GM12801 (cell line): ENCODE results near the gene TRIM31.

Experiments
- CTCF ChIP-seq: IDR thresholded peaks from one replicate; pipeline ENCODE4 v1.5.1; 2011; ENCODE audit warnings: control low read depth; ENCODE audit not compliant: insufficient read length; ENCODE audit errors: extremely low read depth

The TRIM31 gene

GRCh38 chr6:30116724-30117123 is 3.8 kb upstream of the TRIM31 start:
- TF ChIP-seq CTCF = no peak

- no peak for TF ChIP-seq CTCF
Observed at GRCh38 chr6:30113841-30114240, 951 bp upstream of the TRIM31 start.

GRCh38 chr6:30112402-30112994 is 392 bp downstream of the TRIM31 start:
- TF ChIP-seq CTCF = no peak

GRCh38 chr6:30111266-30111856 is 1.5 kb downstream of the TRIM31 start:
- TF ChIP-seq CTCF = no peak

- TF ChIP-seq CTCF = no peak
Observed at GRCh38 chr6:30104661-30105060, 8.2 kb downstream of the TRIM31 start.

GRCh38 chr6:30103872-30104179 is 9.1 kb downstream of the TRIM31 start:
- no peak for TF ChIP-seq CTCF

GRCh38 chr6:30102970-30103871 is 9.7 kb downstream of the TRIM31 start:
- TF ChIP-seq CTCF = peak; percentile 20
